ENCODE results near the gene MYH14. TPM values are rescaled to one million over a fixed set of nuclear protein-coding genes. Genes with fewer than 3 reads are reported as not detected.

Gene MYH14
- total and polyA plus RNA-seq, 9 of the 15 experiments (the other 6 are each of a cell fraction or from before 2014, with no cell fraction given), result 0.04 to 0.86 (median 0.19) TPM; not detected in 2

- TF ChIP-seq ZBTB43 (CRISPR knock-in tag; IDR thresholded peaks at IDR 0.05), result no peak
- TF ChIP-seq NFRKB (IDR thresholded peaks at IDR 0.05; ENCODE audit: low read depth), result peak; percentile 83
- no peak for TF ChIP-seq MYNN (IDR thresholded peaks at IDR 0.05)
- no peak for TF ChIP-seq MYNN (CRISPR knock-in tag; IDR thresholded peaks at IDR 0.05)
- no peak for TF ChIP-seq GTF2A2 (tag; IDR thresholded peaks at IDR 0.05)
- TF ChIP-seq ZNF586 (CRISPR knock-in tag; conservative IDR thresholded peaks at IDR 0.05), result no peak
- TF ChIP-seq ZNF280B (CRISPR knock-in tag; IDR thresholded peaks at IDR 0.05), result no peak
- 0 out of 2 replicates have a peak, but pooled peaks have one; percentile 78 for TF ChIP-seq RREB1 (CRISPR knock-in tag; IDR thresholded peaks at IDR 0.05)
- TF ChIP-seq ZNF140 (CRISPR knock-in tag; IDR thresholded peaks at IDR 0.05), result no peak
- TF ChIP-seq PTTG1 (tag; IDR thresholded peaks at IDR 0.05; ENCODE audit: low read depth), result no peak
- TF ChIP-seq CHD1 (IDR thresholded peaks at IDR 0.05; ENCODE audit: low read length), result no peak
- 0 out of 2 replicates have a peak, but pooled peaks have one; percentile 25 for TF ChIP-seq ARID3B (CRISPR knock-in tag; IDR thresholded peaks at IDR 0.05; ENCODE audit: borderline replicate concordance)
- TF ChIP-seq ZSCAN32 (CRISPR knock-in tag; IDR thresholded peaks at IDR 0.05), result no peak
- TF ChIP-seq ZNF12 (CRISPR knock-in tag; IDR thresholded peaks at IDR 0.05), result no peak
These were observed 155.3 kb downstream of the MYH14 start (continued) for GRCh38 chr19:50358483-50359327.

Measured in K562 (cell line).